GM20431 (cell line): ENCODE measurements around the gene RASEF.
"Not testable (repeated sequence)": the region's sequence is repeated elsewhere in the genome, so short reads cannot be mapped to it uniquely, and the experiment has no call there.

Experiments used
- in situ Hi-C: fragments of 300-500 bp; cut with MseI, MboI; formaldehyde crosslinking; loops from one replicate; pipeline ENCODE4 v1.15.0; 2020; ENCODE audit warnings: low sequenced_read_pairs; ENCODE audit not compliant: unreplicated experiment

The RASEF gene

DNA sequence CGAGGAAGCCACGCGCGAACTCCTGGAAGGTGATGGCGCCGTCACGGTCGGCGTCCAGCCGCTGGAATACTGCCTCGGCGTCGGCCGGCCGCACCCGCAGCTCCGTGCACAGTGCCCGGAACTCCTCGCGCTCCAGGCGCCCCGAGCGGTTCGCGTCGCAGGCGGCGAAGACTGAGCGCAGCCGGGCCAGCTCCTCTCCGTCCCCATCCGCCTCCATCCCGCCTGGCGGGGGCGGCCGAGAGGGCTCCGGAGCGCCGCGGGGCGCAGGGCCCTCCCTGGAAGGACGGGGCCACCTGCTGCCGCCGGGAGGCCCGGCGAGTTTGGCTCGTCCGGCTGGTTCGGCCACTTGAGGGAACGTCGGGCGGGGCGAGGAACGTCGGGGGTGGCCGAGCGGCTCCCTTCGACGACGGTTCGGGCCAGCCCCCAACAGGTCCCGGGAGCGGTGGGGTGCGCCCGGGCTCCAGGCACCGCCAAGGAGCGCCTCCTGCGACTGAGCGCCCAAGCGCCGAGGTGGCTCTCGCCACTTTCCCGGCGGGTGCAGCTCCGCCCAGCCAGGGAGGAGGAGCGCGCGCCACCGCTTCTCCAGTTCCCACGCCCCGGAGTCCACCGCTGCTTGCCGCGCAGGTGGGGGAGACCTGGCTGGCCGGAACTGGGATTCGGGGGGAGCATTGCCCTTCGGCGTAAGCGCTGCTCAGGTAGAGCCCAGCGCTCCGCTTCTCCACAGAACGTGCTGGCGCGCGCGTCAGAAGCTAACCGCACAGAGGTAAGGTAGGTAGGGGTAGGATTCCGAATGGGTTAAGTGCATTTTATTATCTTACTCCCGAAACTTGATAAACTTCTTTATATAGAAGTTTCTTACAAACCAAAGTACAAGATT, at the start of gene RASEF:
Gene RASEF, minus strand, starts transcription at position 492 of the 877 bp plus-strand sequence. Its CDS starts 275 bp downstream, at position 217.
- in situ Hi-C loops, result no loop called here

DNA sequence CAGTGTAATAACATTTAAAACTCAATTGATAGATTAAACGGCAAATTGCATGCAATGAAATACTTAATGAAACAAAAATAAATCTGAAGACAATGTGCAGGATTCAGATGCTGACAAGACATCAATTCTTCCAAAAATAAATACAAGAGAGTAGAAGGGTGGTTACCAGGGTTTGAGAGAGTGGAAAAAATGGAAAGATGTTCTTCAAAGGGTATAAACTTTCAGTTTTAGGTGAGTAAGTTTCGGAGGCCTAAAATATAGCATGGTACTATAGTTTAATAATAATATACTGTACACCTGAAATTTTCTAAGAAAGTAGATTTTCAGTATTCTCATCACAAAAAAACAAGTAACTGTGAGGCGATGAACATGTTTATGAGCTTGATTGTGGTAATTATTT, 48.2 kb upstream of the RASEF start:
- in situ Hi-C loops, result no loop called here

DNA sequence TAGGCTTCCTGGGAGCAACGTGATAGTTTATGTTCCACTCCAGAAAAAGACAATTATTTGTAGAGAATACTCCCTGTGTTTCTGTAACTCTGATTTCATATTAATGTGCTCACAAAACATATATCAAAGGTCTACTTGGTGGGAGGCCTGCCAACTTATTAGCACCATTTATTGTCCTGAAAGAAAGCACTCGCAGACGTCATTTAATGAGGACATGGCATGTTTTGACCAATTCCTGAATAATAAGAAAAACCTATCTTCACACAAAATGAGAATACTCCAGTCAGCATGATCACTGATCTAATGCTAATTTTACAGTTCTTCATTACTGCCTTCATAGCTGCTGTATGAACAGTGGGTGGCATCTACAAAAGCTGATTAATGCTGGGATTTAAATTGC, 46.4 kb upstream of the RASEF start:
- in situ Hi-C loops, result no loop called here

DNA sequence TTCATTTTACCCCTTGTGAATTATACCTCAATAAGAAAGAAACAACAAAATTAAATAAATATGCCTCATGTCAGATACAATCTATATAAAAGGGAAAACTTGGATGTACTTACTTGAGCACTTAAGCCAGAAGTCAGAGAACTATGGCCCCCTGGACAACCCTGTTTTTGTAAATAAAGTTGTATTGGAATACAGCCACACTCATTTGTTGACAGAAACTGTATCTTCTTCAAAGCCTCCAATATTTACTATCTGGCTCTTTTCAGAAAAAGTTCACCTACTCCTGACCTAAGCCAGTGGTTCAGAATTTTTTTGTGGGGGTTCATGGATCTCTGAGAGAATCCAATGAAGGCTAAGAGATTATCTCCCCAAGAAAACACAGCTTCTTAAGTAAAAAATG, 45.3 kb upstream of the RASEF start:
- in situ Hi-C loops, result no loop called here

DNA sequence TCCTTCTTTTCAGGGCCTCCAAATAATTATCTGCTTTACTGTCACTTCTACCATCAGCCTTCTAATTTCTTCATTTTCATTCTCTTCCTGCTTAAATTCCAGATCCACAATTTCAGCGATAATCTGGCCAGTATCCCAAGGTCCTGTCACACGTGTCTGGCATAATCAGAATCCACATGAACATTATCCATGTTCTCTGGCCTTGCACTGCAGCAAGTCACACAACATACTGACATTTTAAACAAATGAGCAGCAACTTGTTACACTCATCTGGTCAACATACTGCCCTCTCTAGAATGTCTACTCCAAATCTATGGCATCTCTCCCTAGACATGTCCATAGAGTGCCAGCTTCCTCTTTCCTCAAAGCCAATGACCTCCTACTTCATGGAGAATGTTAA, 43.8 kb upstream of the RASEF start:
- in situ Hi-C loops, result no loop called here

DNA sequence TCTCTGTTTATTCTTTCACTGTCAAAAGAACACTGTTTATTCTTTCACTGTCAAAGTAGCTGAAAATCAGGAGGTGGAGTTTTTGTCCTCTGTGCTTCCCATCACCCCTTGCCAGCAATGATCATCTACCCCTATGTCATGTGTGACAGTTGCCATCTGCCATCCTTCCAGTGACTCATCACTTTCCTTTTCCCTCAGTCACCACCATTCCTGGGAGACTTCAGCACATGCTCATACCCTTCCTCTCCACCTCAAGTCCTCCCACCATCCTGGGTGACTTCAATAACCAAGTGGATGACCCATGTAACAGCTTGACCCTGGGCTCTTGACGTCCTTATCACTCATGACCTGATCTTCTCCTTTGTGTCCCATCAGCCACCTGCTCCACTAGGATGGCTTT, 43.3 kb upstream of the RASEF start:
- in situ Hi-C loops, result no loop called here

DNA sequence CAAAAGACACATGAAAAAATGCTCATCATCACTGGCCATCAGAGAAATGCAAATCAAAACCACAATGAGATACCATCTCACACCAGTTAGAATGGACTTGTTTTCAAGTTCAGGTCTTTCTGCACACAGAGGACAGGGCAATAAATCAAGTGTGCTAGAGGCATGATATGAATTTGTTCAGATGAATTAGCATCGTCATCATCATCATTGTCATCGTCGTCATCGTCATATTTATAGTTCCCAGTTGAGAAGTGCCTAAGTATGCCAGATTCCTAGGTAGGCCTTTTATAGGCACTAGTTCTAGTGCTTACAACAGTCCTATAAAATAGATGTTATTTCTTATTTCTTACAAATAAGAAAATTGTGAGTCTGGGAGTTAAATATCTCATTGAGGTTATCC, 34.7 kb upstream of the RASEF start:
- in situ Hi-C loops, result no loop called here

DNA sequence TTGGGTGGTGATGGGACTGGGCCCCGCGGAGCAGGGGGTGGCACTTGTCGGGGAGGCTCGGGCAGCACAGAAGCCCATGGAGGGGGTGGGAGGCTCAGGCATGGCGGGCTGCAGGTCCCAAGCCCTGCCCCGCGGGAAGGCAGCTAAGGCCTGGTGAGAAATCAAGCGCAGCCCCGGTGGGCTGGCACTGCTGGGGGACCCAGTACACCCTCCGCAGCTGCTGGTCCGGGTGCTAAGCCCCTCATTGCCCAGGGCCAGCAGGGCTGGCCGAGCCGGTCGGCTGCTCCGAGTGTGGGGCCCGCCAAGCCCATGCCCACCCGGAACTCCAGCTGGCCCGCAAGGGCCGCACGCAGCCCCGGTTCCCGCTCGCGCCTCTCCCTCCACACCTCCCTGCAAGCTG, 30.4 kb upstream of the RASEF start:
- in situ Hi-C loops, result not testable (repeated sequence)

DNA sequence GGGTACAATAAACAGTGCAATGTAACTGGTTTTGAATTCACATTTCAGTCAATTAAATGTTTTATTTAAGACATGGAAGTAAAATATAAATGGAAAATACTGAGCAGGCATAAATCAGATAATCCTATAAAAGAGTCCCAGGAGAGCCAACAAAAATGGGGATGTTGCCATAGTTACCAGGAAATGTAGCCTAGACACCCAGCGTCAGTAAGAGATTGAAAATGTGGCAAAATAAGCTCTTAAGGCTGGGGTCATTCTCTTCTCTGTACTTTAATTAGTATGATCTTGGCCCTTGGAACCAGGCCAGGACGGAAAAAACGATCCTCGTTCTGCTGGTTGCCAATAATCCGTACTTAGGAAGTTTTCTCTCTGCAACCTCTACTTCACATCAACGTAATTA, 18.9 kb upstream of the RASEF start:
- in situ Hi-C loops, result no loop called here

DNA sequence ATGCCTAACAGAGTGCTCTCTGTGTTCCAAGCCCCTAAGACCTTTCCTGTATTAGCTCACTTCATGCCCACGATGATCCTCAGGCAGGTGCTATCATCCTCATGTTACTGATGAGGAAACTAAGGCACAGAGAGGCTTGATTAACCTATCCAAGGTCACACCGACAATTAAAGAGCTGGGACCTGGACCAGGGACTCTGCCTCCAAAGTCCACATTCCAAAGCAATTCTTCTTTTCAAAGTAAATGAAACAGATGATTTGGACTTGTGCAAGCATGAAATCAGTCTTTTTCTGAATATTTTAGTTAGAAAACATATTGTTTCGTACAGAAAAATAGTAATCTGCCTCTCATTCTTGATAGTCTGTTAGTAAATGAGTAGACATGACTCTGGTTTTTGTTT, 18.1 kb upstream of the RASEF start:
- in situ Hi-C loops, result no loop called here

DNA sequence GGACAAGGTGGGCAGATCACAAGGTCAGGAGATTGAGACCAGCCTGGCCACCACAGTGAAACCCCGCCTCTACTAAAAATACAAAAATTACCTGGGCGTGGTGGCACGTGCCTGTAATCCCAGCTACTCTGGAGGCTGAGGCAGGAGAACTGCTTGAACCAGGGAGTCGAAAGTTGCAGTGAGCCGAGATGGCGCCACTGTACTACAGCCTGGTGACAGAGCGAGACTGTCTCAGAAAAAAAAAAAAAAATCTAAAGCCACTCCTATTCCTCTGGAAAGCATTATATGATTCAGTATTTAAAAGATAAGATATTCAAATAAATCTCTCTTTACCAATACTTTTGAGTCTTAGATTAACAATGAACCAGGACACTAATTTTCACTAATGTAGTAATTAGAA, 13.0 kb upstream of the RASEF start:
- in situ Hi-C loops, result not testable (repeated sequence)

DNA sequence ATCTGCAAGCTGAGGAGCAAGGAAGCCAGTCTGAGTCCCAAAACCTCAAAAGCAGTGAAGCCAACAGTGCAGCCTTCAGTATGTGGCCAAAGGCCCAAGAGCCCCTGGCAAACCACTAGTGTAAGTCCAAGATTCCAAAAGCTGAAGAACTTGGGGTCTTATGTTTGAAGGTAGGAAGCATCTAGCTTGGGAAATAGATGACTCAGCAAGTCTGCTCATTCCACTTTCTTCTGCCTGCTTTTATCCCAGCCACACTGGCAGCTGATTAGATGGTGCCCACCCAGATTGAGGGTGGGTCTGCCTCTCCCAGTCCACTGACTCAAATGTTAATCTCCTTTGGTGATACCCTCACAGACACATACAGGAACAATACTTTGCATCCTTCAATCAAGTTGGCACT, 9.6 kb upstream of the RASEF start:
- in situ Hi-C loops, result not testable (repeated sequence)

DNA sequence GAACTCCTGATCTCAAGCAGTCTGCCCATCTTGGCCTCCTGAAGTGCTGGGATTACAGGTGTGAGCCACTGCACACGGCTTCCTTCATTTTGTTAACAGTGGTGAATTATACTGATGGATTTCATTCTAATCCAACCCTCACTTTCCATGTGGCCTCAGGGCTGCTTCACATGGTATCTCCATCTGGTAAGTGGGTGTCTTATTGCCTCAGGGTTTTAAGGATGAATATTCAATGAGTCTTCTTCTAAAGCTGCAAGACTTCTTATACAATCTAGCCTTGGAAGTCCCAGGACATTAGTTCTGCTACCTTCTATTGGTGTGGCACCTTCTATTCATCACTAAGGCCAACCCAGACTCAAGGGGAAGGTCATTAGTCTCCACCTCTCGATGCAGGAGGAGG, 8.7 kb upstream of the RASEF start:
- in situ Hi-C loops, result no loop called here

DNA sequence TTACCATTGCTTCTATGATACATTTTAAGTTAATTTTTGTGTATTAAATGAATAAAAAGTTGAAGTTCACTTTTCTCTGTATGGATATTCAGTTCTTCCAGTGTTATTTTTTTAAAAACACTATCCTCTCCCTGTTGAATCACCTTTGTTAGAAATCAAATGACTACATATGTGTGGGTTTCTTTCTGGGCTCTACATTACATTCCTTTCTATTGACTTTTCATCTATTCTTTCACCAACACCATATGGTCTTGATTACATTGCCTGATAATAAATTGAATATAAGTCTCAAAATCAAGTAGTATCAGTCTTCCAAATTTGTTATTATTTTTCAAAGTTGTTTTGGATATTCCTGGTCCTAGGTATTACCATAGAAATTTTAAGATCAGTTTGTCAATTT, 7.3 kb upstream of the RASEF start:
- in situ Hi-C loops, result no loop called here

DNA sequence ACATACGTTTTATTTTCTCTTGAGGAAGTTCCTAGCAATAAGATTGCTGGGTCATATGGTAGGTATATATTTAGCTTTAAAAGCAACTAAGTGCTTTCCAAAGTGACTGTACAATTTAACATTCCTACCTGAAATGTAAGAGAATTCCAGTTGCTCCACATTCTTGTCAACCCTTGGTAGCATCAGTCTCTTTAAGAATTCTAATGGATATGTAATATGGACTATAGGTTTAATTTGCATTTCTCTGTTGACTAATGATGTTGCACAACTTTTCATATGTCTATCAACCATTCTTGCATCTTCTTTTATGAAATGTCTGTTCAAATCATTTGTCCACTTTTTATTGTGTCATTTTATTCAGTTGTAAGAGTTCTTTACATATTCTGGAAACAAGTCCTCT, 6.7 kb upstream of the RASEF start:
- in situ Hi-C loops, result no loop called here

DNA sequence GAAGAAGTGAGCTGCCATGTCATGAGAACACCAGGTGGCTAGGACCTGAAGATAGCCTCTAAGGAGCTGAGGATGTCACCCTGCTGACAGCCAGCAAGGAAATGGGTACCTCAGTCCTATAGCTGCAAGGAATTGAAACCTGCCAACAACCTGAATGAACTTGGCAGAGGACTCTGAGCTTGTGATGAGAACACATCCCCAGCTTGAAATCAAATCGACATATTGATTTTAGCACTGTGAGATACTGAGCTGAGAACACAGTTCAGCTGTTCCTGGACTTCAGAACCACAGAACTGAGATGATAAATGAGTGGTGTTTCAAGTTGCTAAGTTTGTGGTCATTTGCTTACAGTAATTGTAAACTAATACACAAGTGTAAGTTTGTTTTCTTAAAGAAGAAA, 5.5 kb upstream of the RASEF start:
- in situ Hi-C loops, result no loop called here

DNA sequence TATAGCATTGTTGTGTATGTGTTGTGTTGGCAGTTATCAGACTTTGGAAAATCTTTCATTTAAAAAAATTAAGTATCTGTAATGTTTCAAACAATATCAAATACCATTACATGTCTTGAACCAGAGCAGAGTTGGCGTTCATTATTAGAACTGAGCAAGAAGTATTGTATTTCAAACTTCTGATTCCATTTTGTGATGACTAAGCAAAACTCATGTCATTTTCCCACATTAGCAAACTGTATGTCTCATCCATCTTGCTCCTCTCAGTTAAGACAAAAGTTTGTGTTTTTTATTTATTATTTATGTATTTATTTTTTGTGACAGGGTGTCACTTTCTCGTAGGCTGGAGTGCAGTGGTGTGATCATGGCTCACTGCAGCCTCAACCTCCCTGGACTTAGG, 4.6 kb upstream of the RASEF start:
- in situ Hi-C loops, result no loop called here

DNA sequence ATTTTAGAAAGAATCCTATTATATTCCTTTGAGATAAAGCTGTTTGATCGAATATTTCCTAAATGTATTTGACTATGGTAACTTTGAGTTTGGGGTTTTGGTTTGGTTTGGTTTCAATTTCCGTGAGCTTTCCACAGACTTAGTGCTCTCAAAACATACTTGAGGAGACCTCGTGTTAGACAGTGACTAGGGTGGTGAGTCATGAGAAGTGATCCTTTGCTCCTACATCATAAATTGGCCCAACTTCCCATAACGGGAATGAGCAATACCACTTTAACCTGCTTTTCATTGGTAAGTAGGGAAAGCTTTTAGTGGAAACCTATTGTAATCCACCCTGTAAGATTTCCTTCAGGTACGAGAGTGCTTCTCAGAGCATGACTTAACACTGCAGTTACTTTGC, 3.8 kb upstream of the RASEF start:
- in situ Hi-C loops, result no loop called here

DNA sequence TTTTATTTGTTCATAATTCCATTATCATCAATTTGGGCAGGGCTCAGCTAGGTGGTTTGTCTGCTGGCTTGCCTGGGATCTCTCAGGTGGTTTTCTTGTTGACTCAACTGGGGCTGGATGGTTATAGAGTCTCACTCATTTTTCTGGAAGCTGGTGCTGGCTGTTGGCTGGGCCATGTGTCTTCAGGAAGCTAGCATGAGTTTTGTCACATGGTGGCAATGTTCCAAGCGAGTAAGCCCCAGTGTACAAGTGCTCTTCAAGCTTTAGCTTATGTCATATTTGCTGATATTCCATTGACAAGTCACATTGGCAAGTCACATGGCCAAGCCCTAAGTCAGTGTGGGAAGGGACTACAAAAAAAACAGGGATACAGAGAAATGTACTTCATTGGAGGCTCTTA, 2.3 kb upstream of the RASEF start:
- in situ Hi-C loops, result no loop called here

DNA sequence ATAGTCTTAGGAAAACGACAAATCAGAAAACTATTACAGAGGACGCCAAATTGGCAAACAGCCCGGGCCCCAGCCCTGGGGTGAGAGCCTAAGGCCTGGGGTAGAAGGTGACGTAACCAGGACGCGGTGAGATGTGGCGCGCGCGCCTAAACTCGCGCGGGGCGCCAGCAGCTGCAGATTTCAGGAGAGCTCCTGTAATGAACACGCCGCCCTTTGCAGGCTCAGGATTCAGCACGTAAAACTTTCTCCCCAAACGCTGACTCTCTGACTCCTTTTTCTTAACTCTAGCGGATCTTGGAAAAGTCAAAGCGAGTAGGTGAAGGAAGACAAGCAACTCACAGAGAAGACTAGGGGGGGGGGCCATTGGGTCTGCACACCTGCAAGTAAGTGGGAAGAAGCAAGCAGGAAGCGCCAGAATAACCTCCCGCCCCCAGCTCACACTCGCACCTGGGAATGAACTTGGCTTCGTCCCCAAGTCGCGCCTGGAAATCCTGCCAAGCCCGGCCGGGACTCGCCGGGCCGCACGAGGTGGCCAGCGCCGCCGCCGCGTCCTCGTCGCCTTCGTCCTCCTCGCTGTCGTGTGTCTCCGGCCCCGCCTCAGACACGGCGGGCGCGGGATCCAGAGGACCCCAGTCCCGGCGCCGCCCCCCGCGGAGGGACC, 822 bp downstream of the RASEF start:
- in situ Hi-C loops, result no loop called here

DNA sequence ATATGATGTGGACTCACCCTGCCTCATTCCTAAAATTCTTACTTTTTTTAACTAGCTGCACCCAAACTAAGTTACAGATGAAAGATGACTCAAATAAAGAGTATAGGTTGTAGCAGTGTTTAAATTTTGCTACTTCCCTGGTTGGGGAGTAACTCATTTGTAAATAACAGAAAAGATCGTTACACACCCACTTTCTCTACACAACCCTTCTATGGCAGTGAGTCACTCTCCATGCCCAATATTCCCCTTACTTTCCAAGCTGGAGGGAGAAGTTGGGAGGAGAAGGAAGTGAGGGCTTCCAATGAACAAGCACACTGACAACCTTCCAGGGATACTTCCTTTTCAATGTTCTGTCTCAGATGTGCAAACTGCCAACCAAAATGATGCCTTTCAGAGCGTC, 1.9 kb downstream of the RASEF start:
- in situ Hi-C loops, result no loop called here

DNA sequence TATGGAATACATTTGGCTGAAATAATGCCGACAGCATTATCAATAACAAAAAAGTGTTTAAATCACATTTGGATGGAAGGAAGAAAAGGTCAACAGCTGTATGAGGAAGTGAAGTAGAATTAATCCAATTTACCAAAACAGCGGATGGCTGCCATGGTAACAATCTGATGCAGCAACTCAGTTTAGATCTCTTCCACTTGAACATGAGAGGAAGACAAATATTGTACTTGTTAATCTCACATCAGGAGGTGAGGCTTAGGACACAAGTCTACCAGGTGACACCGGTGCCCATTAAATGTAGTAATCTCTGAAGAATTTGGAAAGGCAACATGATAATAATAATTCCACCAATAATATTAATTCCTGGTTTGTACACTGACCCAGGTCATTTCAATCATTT, 2.4 kb downstream of the RASEF start:
- in situ Hi-C loops, result no loop called here
